NB4 (cell line): ENCODE data around the gene TMEM120B.

Experiments
- CTCF ChIP-seq: IDR thresholded peaks from one replicate; pipeline ENCODE4 v1.5.1; 2012; ENCODE audit warnings: low read depth, low read length
- MAX ChIP-seq: IDR thresholded peaks from 2 replicates; pipeline ENCODE4 v1.6.1; 2011; ENCODE audit warnings: low read depth, low read length
- MYC ChIP-seq: IDR thresholded peaks from 2 replicates; pipeline ENCODE4 v1.6.1; 2011; ENCODE audit warnings: low read depth, low read length
- POLR2A ChIP-seq: IDR thresholded peaks from 2 replicates; pipeline ENCODE4 v1.6.1; 2011; ENCODE audit warnings: mild to moderate bottlenecking; ENCODE audit not compliant: insufficient read length; ENCODE audit errors: extremely low read depth

- TF ChIP-seq POLR2A = no peak
- no peak for TF ChIP-seq CTCF
- TF ChIP-seq MAX = no peak
- no peak for TF ChIP-seq MYC
These were observed 3.4 kb downstream of the TMEM120B start for GRCh38 chr12:121715862-121716435.
